Sigmoid colon (tissue), 7 donors: ENCODE results near the gene FGF14. TPM values are rescaled to one million over a fixed set of nuclear protein-coding genes. Genes with fewer than 3 reads are reported as not detected.

Experiments used
- DNase-seq: peaks from one replicate; pipeline ENCODE4 v3.0.0-alpha.2; 2019
- H3K27ac ChIP-seq, 4 donors: fragments of 200-600 bp; sonication (generic); one replicate each; pipeline ENCODE4 v1.5.1; 2016 to 2019; ENCODE audit warnings: mild to moderate bottlenecking in 1 of 4
- H3K27me3 ChIP-seq, 3 donors: fragments of 200-600 bp; sonication (generic); one replicate each; pipeline ENCODE4 v1.5.1; 2019; ENCODE audit warnings: mild to moderate bottlenecking in 1 of 3
- H3K36me3 ChIP-seq, 4 donors: fragments of 200-600 bp; sonication (generic); one replicate each; pipeline ENCODE4 v1.5.1; 2016 to 2019
- H3K4me1 ChIP-seq, 4 donors: fragments of 200-600 bp; sonication (generic); one replicate each; pipeline ENCODE4 v1.5.1; 2017 to 2019
- H3K4me3 ChIP-seq, 4 donors: fragments of 200-600 bp; sonication (generic); one replicate each; pipeline ENCODE4 v1.5.1; 2017 to 2019; ENCODE audit warnings: mild to moderate bottlenecking in 2 of 4, moderate library complexity in 1 of 4
- H3K9me3 ChIP-seq, 4 donors: fragments of 200-600 bp in 3 of 4; sonication (generic) in 3 of 4; one replicate each; pipeline versions ENCODE4 v1.5.1 to v1.6.1; 2013 to 2019
- EP300 ChIP-seq, 4 donors: sonication (generic); formaldehyde crosslinking; IDR thresholded peaks; one replicate each; pipeline ENCODE4 v1.6.1; 2017; ENCODE audit warnings: antibody characterized with exemption in 4 of 4
- POLR2A ChIP-seq, 2 donors: fragments of 450-650 bp; IDR thresholded peaks; one replicate each; pipeline ENCODE4 v1.6.1; 2016; ENCODE audit warnings: antibody characterized with exemption in 2 of 2, mild to moderate bottlenecking in 2 of 2, moderate library complexity in 2 of 2
- POLR2AphosphoS5 ChIP-seq, 4 donors: sonication (generic); formaldehyde crosslinking; IDR thresholded peaks; one replicate each; pipeline ENCODE4 v1.6.1; 2017; ENCODE audit warnings: antibody characterized with exemption in 4 of 4
- WGBS, 2 donors: extraction: QIAGEN DNeasy Blood & Tissue Kit; methylation state at CpG; one replicate each; pipeline ENCODE4 v1.1.7; 2013; 5-methylcytosine and 5-hydroxymethylcytosine counted together
- intact Hi-C: fragments of 100-400 bp; cut with DNase I; formaldehyde crosslinking; loops from one replicate; pipeline ENCODE4 v1.15.1; 2023
- polyA plus RNA-seq, 3 donors: library from polyadenylated mRNA; stranded (reverse); fragments of 200-250 nt; gene quantifications; one replicate each; pipeline ENCODE4 v1.2.3, GENCODE V29; 2013
- total RNA-seq, 4 donors: library from RNA; depleted of rRNA; stranded (reverse); fragments of >200 nt; gene quantifications; one replicate each; pipeline ENCODE4 v1.1.0, GENCODE V29; 2016
- TF ChIP-seq, protein P1 (sequence below), 4 experiments: fragments of 450-650 bp in 3 of 4; fragments of 200-600 bp in 1 of 4; IDR thresholded peaks; one replicate each; pipeline ENCODE4 v1.5.1; 2016 to 2019; ENCODE audit warnings: antibody characterized with exemption in 4 of 4, mild to moderate bottlenecking in 3 of 4, moderate library complexity in 2 of 4
- donor health status: healthy with polysubstance abuse.
- donor health status: Bipolar disorder and iron deficiency.
- donor health status: healthy.

Gene FGF14
- total and polyA plus RNA-seq, 7 donors = under 0.01 to 1.6 (median 1.1) TPM

DNA sequence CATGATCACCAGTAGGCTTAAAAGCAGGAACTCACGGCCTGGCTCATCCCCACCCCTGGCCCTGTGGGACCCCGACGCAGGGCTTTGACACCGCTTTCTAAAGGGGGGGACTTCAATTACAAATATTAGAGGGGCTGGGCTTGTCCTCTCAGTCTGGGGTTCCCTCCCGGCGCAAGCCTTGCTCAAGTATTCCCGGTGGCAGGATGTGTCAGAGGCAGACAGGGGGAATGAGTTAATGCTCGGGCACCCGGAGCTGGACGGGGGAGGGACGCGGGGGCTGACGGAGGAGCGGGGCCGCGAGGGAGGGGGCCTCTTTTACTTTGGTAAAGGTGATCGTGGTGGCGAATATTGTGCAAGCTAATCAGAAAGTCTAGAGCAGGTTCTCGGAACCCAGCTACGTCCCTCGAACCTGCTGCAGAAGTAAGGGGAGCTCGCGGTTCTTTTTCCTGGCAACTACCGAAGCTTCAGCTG, 1.1 kb downstream of the FGF14 start:
- WGBS, 2 donors = 1 to 2% methylated on average over 24 of the region's 24 CpGs
- Histone ChIP-seq H3K4me1 (peaks cover 0 to 28% (median 19%) of the 10 kb centered on the region in 4 donors), H3K36me3 (no peaks in the 10 kb centered on the region), H3K27me3 (peaks cover 0 to 39% (median 20%) of the 10 kb centered on the region in 3 donors), H3K9me3 (no peaks in the 10 kb centered on the region), H3K27ac (peak overlapping the region in 2 of 4 donors; percentile 34 to 73), H3K4me3 (peak overlapping the region; percentile 45 to 56 (median 54))
- DNase-seq = no peak
- TF ChIP-seq POLR2A (IDR thresholded peaks at IDR 0.05) (no peak), POLR2AphosphoS5 (IDR thresholded peaks at IDR 0.05) (no peak), EP300 (IDR thresholded peaks at IDR 0.05) (no peak)
- TF ChIP-seq, protein P1, sequence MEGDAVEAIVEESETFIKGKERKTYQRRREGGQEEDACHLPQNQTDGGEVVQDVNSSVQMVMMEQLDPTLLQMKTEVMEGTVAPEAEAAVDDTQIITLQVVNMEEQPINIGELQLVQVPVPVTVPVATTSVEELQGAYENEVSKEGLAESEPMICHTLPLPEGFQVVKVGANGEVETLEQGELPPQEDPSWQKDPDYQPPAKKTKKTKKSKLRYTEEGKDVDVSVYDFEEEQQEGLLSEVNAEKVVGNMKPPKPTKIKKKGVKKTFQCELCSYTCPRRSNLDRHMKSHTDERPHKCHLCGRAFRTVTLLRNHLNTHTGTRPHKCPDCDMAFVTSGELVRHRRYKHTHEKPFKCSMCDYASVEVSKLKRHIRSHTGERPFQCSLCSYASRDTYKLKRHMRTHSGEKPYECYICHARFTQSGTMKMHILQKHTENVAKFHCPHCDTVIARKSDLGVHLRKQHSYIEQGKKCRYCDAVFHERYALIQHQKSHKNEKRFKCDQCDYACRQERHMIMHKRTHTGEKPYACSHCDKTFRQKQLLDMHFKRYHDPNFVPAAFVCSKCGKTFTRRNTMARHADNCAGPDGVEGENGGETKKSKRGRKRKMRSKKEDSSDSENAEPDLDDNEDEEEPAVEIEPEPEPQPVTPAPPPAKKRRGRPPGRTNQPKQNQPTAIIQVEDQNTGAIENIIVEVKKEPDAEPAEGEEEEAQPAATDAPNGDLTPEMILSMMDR (IDR thresholded peaks at IDR 0.05) = no peak
- intact Hi-C loops = loop anchor here (10.0 kb wide), 1 partner anchor 154 kb away; no protein-coding TSS in a partner anchor

DNA sequence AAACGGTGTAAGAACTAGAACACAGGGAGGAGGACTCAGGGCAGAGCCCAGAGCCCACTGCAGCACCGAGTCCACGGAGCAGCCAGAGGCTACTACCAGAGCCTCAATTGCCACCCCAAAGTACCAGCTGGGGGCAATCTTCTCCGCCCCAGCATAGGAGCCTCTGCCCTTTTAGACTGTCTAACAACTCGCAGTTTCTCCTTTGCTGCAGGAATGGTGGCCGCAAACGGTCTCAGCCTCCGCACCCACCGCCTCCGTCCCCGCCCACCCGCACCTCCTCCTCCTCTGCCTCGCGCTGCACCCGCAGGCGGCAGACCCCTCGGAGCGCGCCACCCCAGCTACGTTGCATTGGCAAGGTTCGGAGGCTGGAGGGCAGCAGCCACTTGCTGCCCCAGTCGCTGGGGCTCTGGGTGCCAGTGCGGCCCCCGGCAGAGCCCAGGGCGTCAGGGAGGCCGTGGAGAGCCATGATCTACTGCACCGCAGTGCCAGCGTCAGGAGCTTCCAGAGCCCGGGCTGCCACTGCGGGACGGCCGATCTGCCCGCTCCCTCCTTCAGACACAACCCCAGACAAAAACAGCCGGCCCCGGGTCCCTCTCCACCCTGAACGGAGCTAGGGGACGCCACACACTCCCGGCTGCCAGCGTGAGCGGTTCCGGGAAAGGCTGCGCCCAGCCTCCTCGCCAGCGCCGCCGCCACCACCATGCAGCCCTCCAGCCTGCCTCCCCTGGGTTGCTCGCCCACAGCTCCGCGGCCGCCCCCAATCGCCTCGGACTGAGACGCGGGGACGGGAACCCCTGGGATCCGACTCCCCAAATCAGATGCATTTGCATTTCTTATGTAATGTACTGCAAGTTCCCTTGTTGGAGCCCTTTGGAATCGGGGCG, 1.8 kb downstream of the FGF14 start:
- TF ChIP-seq EP300 (IDR thresholded peaks at IDR 0.05) = no peak
- TF ChIP-seq, protein P1 (IDR thresholded peaks at IDR 0.05) = no peak
- no peak for TF ChIP-seq POLR2AphosphoS5 (IDR thresholded peaks at IDR 0.05)
- no peak for TF ChIP-seq POLR2A (IDR thresholded peaks at IDR 0.05)
- Histone ChIP-seq H3K27me3 (peaks cover 0 to 39% (median 20%) of the 10 kb centered on the region in 3 donors), H3K36me3 (no peaks in the 10 kb centered on the region), H3K27ac (peak overlapping the region in 3 of 4 donors; percentile 27 to 73 (median 34)), H3K4me1 (peaks cover 0 to 33% (median 21%) of the 10 kb centered on the region in 4 donors), H3K9me3 (no peaks in the 10 kb centered on the region), H3K4me3 (peak overlapping the region; percentile 45 to 56 (median 54))
- WGBS, 2 donors = 2% methylated on average over 58 of the region's 58 CpGs
- intact Hi-C loops = loop anchor here (10.0 kb wide), 1 partner anchor 155 kb away; no protein-coding TSS in a partner anchor
- peak; percentile 65 for DNase-seq

DNA sequence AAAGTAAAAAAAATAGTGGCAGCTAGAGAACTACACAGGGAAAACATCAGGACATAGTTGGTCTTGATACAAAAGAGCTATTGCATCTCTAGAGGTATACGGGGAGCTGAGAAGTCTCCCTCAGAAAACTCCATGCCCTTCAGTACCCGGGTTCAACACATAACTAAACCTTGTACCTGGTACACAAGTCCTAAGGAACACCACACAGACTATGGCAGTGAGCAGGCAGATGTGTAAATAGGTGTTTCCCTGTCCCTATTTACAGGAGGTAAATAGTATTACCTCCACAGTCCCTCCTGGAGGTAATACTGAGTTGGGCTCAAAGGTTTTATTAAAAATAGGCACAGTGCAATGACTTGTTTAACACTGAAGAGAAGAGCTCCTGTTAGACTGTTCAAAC, 5.9 kb downstream of the FGF14 start:
- TF ChIP-seq POLR2A (IDR thresholded peaks at IDR 0.05) = no peak
- TF ChIP-seq, protein P1 (IDR thresholded peaks at IDR 0.05) = no peak
- no peak for TF ChIP-seq POLR2AphosphoS5 (IDR thresholded peaks at IDR 0.05)
- TF ChIP-seq EP300 (IDR thresholded peaks at IDR 0.05) = no peak
- Histone ChIP-seq H3K27me3 (peaks cover 0 to 20% (median 13%) of the 10 kb centered on the region in 3 donors), H3K27ac (no peak overlapping the region), H3K4me3 (no peak overlapping the region), H3K9me3 (no peaks in the 10 kb centered on the region), H3K36me3 (no peaks in the 10 kb centered on the region), H3K4me1 (peaks cover 0 to 32% (median 26%) of the 10 kb centered on the region in 4 donors)
- WGBS, 2 donors = 75 to 94% methylated on average over 2 of the region's 2 CpGs
- no peak for DNase-seq
- intact Hi-C loops = no loop called here

DNA sequence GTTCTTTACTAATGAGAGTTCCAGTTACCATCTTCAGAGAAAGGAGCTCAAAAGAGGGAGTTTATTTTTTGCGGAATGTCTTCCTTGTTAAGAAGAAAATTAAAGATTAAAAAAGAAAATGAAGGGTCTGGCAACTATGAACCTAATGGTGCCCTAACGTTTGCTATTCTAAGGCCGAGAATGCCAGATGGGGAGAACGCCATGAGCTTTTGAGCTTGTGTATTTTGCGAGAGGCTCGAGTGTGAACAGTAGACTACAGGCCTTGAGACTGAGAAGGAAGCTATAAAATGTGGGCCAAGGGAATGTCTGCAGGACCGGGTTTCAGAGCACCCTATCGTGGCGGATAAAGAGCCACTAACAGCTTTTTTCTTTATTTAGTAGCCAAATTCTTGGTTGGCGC, 6.7 kb downstream of the FGF14 start:
- Histone ChIP-seq H3K36me3 (no peaks in the 10 kb centered on the region), H3K4me1 (peaks cover 0 to 25% (median 18%) of the 10 kb centered on the region in 4 donors), H3K9me3 (no peaks in the 10 kb centered on the region), H3K27ac (peak overlapping the region; percentile 77 to 85 (median 80)), H3K4me3 (peak overlapping the region; percentile 73 to 87 (median 81)), H3K27me3 (peaks cover 0 to 12% (median 7%) of the 10 kb centered on the region in 3 donors)
- WGBS, 2 donors = 94 to 95% methylated on average over 10 of the region's 10 CpGs
- TF ChIP-seq POLR2AphosphoS5 (IDR thresholded peaks at IDR 0.05) (no peak), EP300 (IDR thresholded peaks at IDR 0.05) (no peak), POLR2A (IDR thresholded peaks at IDR 0.05) (no peak)
- TF ChIP-seq, protein P1 (IDR thresholded peaks at IDR 0.05) = no peak
- DNase-seq = no peak
- intact Hi-C loops = no loop called here
